Mammary epithelial cell (primary cell): ENCODE data around the gene TMEM238L.

Experiments used
- EZH2 ChIP-seq: IDR thresholded peaks from 2 replicates; pipeline ENCODE4 v1.6.1; 2012; ENCODE audit warnings: low read length, inconsistent platforms, borderline replicate concordance
- TF ChIP-seq, protein P1 (sequence below), 2 donors: IDR thresholded peaks in 1 of 2; conservative IDR thresholded peaks in 1 of 2; 2 replicates each; pipeline ENCODE4 v1.5.1; 2011 to 2012; ENCODE audit warnings: inconsistent platforms in 2 of 2, low read length in 2 of 2, mild to moderate bottlenecking in 2 of 2, control low read depth in 1 of 2, low read depth in 1 of 2; ENCODE audit not compliant: insufficient read depth in 1 of 2; ENCODE audit errors: extremely low read depth in 1 of 2

- TF ChIP-seq, protein P1, sequence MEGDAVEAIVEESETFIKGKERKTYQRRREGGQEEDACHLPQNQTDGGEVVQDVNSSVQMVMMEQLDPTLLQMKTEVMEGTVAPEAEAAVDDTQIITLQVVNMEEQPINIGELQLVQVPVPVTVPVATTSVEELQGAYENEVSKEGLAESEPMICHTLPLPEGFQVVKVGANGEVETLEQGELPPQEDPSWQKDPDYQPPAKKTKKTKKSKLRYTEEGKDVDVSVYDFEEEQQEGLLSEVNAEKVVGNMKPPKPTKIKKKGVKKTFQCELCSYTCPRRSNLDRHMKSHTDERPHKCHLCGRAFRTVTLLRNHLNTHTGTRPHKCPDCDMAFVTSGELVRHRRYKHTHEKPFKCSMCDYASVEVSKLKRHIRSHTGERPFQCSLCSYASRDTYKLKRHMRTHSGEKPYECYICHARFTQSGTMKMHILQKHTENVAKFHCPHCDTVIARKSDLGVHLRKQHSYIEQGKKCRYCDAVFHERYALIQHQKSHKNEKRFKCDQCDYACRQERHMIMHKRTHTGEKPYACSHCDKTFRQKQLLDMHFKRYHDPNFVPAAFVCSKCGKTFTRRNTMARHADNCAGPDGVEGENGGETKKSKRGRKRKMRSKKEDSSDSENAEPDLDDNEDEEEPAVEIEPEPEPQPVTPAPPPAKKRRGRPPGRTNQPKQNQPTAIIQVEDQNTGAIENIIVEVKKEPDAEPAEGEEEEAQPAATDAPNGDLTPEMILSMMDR (conservative IDR thresholded peaks at IDR 0.05 in 1 of 2, IDR thresholded peaks at IDR 0.05 in 1 of 2; ENCODE audit: extremely low read depth in 1 of 2, insufficient read depth in 1 of 2, low read depth in 1 of 2, low read length in 2 of 2) = no peak
- no peak for TF ChIP-seq EZH2
Observed at GRCh38 chr17:10761281-10761680, 42.6 kb downstream of the TMEM238L start.
